Measurements from ENCODE around the gene MOCS1. TPM values are rescaled to one million over a fixed set of nuclear protein-coding genes. Genes with fewer than 3 reads are reported as not detected.
"Not testable (repeated sequence)": the region's sequence is repeated elsewhere in the genome, so short reads cannot be mapped to it uniquely, and the experiment has no call there.

The MOCS1 gene
- total and polyA plus RNA-seq, 4 donors = 14.0 to 39.0 (median 27.5) TPM

- ATAC-seq (ENCODE audit: low FRiP score); H3K36me3 ChIP-seq (ENCODE audit: control insufficient read depth in 1 of 2, insufficient read depth in 2 of 2, low read length in 1 of 2); DNase-seq; intact Hi-C loops (cut with DNase I); H3K27me3 ChIP-seq (ENCODE audit: control insufficient read depth in 1 of 2, insufficient read depth in 2 of 2, low read length in 1 of 2); H3K4me1 ChIP-seq (ENCODE audit: control insufficient read depth in 1 of 2, insufficient read depth in 2 of 2, low read length in 2 of 2); H3K27ac ChIP-seq (ENCODE audit: low read depth in 1 of 2, low read length in 2 of 2); H3K9me3 ChIP-seq (ENCODE audit: control insufficient read depth, low read length); H3K4me3 ChIP-seq (ENCODE audit: low read length in 2 of 2): not testable (repeated sequence)
- WGBS, 2 donors = 95 to 100% methylated on average over 1 of the region's 1 CpG
Measured at GRCh38 chr6:39972717-39973116, 38.5 kb upstream of the MOCS1 start.

GRCh38 chr6:39971131-39971530 is 36.9 kb upstream of the MOCS1 start:
- ATAC-seq (ENCODE audit: low FRiP score); H3K9me3 ChIP-seq (ENCODE audit: control insufficient read depth, low read length); DNase-seq: not testable (repeated sequence)

GRCh38 chr6:39965751-39966150 is 31.5 kb upstream of the MOCS1 start:
- Histone ChIP-seq H3K27me3 (ENCODE audit: control insufficient read depth in 1 of 2, insufficient read depth in 2 of 2, low read length in 1 of 2) (peaks cover 0 to 2% of the 10 kb centered on the region in 2 donors), H3K4me3 (ENCODE audit: low read length in 2 of 2) (no peak overlapping the region), H3K4me1 (ENCODE audit: control insufficient read depth in 1 of 2, insufficient read depth in 2 of 2, low read length in 2 of 2) (no peaks in the 10 kb centered on the region), H3K27ac (ENCODE audit: low read depth in 1 of 2, low read length in 2 of 2) (no peak overlapping the region), H3K9me3 (ENCODE audit: control insufficient read depth, low read length) (no peaks in the 10 kb centered on the region), H3K36me3 (ENCODE audit: control insufficient read depth in 1 of 2, insufficient read depth in 2 of 2, low read length in 1 of 2) (no peaks in the 10 kb centered on the region)
- intact Hi-C loops (cut with DNase I) = no loop called here
- ATAC-seq (ENCODE audit: low FRiP score) (no peak), DNase-seq (no peak)
- 94 to 97% methylated on average over 2 of the region's 2 CpGs for WGBS, 2 donors

More at GRCh38 chr6:39971131-39971530, 36.9 kb upstream of the MOCS1 start:
- H3K4me1 ChIP-seq (ENCODE audit: control insufficient read depth in 1 of 2, insufficient read depth in 2 of 2, low read length in 2 of 2); H3K27me3 ChIP-seq (ENCODE audit: control insufficient read depth in 1 of 2, insufficient read depth in 2 of 2, low read length in 1 of 2); intact Hi-C loops (cut with DNase I); H3K27ac ChIP-seq (ENCODE audit: low read depth in 1 of 2, low read length in 2 of 2); H3K36me3 ChIP-seq (ENCODE audit: control insufficient read depth in 1 of 2, insufficient read depth in 2 of 2, low read length in 1 of 2); H3K4me3 ChIP-seq (ENCODE audit: low read length in 2 of 2): not testable (repeated sequence)
- WGBS, 2 donors = 94% methylated on average over 5 of the region's 5 CpGs

- no peak for ATAC-seq (ENCODE audit: low FRiP score)
- 79 to 84% methylated on average over 2 of the region's 2 CpGs for WGBS, 2 donors
- intact Hi-C loops (cut with DNase I) = no loop called here
Measured at GRCh38 chr6:39964530-39964929, 30.3 kb upstream of the MOCS1 start.

GRCh38 chr6:39964094-39964493 is 29.8 kb upstream of the MOCS1 start:
- no peaks in the 10 kb centered on the region for H3K9me3 ChIP-seq (ENCODE audit: control insufficient read depth, low read length)
- H3K4me1 ChIP-seq (ENCODE audit: control insufficient read depth in 1 of 2, insufficient read depth in 2 of 2, low read length in 2 of 2) = no peaks in the 10 kb centered on the region
- intact Hi-C loops (cut with DNase I) = no loop called here
- no peaks in the 10 kb centered on the region for H3K36me3 ChIP-seq (ENCODE audit: control insufficient read depth in 1 of 2, insufficient read depth in 2 of 2, low read length in 1 of 2)
- no peak overlapping the region for H3K4me3 ChIP-seq (ENCODE audit: low read length in 2 of 2)
- ATAC-seq (ENCODE audit: low FRiP score) = no peak
- no peak for DNase-seq
- peaks cover 0 to 2% of the 10 kb centered on the region in 2 donors for H3K27me3 ChIP-seq (ENCODE audit: control insufficient read depth in 1 of 2, insufficient read depth in 2 of 2, low read length in 1 of 2)
- H3K27ac ChIP-seq (ENCODE audit: low read depth in 1 of 2, low read length in 2 of 2) = no peak overlapping the region
- 70 to 86% methylated on average over 6 of the region's 6 CpGs for WGBS, 2 donors

More at GRCh38 chr6:39964530-39964929, 30.3 kb upstream of the MOCS1 start:
- no peaks in the 10 kb centered on the region for H3K36me3 ChIP-seq (ENCODE audit: control insufficient read depth in 1 of 2, insufficient read depth in 2 of 2, low read length in 1 of 2)
- no peak overlapping the region for H3K27ac ChIP-seq (ENCODE audit: low read depth in 1 of 2, low read length in 2 of 2)
- H3K27me3 ChIP-seq (ENCODE audit: control insufficient read depth in 1 of 2, insufficient read depth in 2 of 2, low read length in 1 of 2) = peaks cover 0 to 2% of the 10 kb centered on the region in 2 donors
- no peaks in the 10 kb centered on the region for H3K4me1 ChIP-seq (ENCODE audit: control insufficient read depth in 1 of 2, insufficient read depth in 2 of 2, low read length in 2 of 2)
- no peak overlapping the region for H3K4me3 ChIP-seq (ENCODE audit: low read length in 2 of 2)
- H3K9me3 ChIP-seq (ENCODE audit: control insufficient read depth, low read length) = no peaks in the 10 kb centered on the region
- DNase-seq = no peak

GRCh38 chr6:39962831-39963230 is 28.6 kb upstream of the MOCS1 start:
- Histone ChIP-seq H3K4me1 (ENCODE audit: control insufficient read depth in 1 of 2, insufficient read depth in 2 of 2, low read length in 2 of 2) (no peaks in the 10 kb centered on the region), H3K9me3 (ENCODE audit: control insufficient read depth, low read length) (no peaks in the 10 kb centered on the region), H3K27me3 (ENCODE audit: control insufficient read depth in 1 of 2, insufficient read depth in 2 of 2, low read length in 1 of 2) (peaks cover 0 to 2% of the 10 kb centered on the region in 2 donors), H3K36me3 (ENCODE audit: control insufficient read depth in 1 of 2, insufficient read depth in 2 of 2, low read length in 1 of 2) (no peaks in the 10 kb centered on the region), H3K27ac (ENCODE audit: low read depth in 1 of 2, low read length in 2 of 2) (no peak overlapping the region), H3K4me3 (ENCODE audit: low read length in 2 of 2) (no peak overlapping the region)
- ATAC-seq (ENCODE audit: low FRiP score) (no peak), DNase-seq (no peak)
- WGBS, 2 donors = 65 to 66% methylated on average over 4 of the region's 4 CpGs
- intact Hi-C loops (cut with DNase I) = no loop called here

GRCh38 chr6:39961178-39961577 is 26.9 kb upstream of the MOCS1 start:
- DNase-seq = no peak
- no peak for ATAC-seq (ENCODE audit: low FRiP score)
- no peaks in the 10 kb centered on the region for H3K4me1 ChIP-seq (ENCODE audit: control insufficient read depth in 1 of 2, insufficient read depth in 2 of 2, low read length in 2 of 2)
- WGBS, 2 donors = 41 to 55% methylated on average over 5 of the region's 5 CpGs
- H3K27ac ChIP-seq (ENCODE audit: low read depth in 1 of 2, low read length in 2 of 2) = no peak overlapping the region
- peaks cover 0 to 2% of the 10 kb centered on the region in 2 donors for H3K27me3 ChIP-seq (ENCODE audit: control insufficient read depth in 1 of 2, insufficient read depth in 2 of 2, low read length in 1 of 2)
- H3K36me3 ChIP-seq (ENCODE audit: control insufficient read depth in 1 of 2, insufficient read depth in 2 of 2, low read length in 1 of 2) = no peaks in the 10 kb centered on the region
- no peaks in the 10 kb centered on the region for H3K9me3 ChIP-seq (ENCODE audit: control insufficient read depth, low read length)
- H3K4me3 ChIP-seq (ENCODE audit: low read length in 2 of 2) = no peak overlapping the region
- intact Hi-C loops (cut with DNase I) = no loop called here

- no peaks in the 10 kb centered on the region for H3K36me3 ChIP-seq (ENCODE audit: control insufficient read depth in 1 of 2, insufficient read depth in 2 of 2, low read length in 1 of 2)
- intact Hi-C loops (cut with DNase I) = no loop called here
- H3K4me1 ChIP-seq (ENCODE audit: control insufficient read depth in 1 of 2, insufficient read depth in 2 of 2, low read length in 2 of 2) = no peaks in the 10 kb centered on the region
- H3K27ac ChIP-seq (ENCODE audit: low read depth in 1 of 2, low read length in 2 of 2) = no peak overlapping the region
- ATAC-seq (ENCODE audit: low FRiP score) (no peak), DNase-seq (no peak)
- H3K9me3 ChIP-seq (ENCODE audit: control insufficient read depth, low read length) = no peaks in the 10 kb centered on the region
- 93 to 97% methylated on average over 2 of the region's 2 CpGs for WGBS, 2 donors
- H3K4me3 ChIP-seq (ENCODE audit: low read length in 2 of 2) = no peak overlapping the region
- peaks cover 0 to under 1% of the 10 kb centered on the region in 2 donors for H3K27me3 ChIP-seq (ENCODE audit: control insufficient read depth in 1 of 2, insufficient read depth in 2 of 2, low read length in 1 of 2)
Measured at GRCh38 chr6:39958947-39959346, 24.7 kb upstream of the MOCS1 start.

- 84 to 85% methylated on average over 4 of the region's 4 CpGs for WGBS, 2 donors
- no peak overlapping the region for H3K4me3 ChIP-seq (ENCODE audit: low read length in 2 of 2)
- no peaks in the 10 kb centered on the region for H3K27me3 ChIP-seq (ENCODE audit: control insufficient read depth in 1 of 2, insufficient read depth in 2 of 2, low read length in 1 of 2)
- H3K36me3 ChIP-seq (ENCODE audit: control insufficient read depth in 1 of 2, insufficient read depth in 2 of 2, low read length in 1 of 2) = no peaks in the 10 kb centered on the region
- no peak for ATAC-seq (ENCODE audit: low FRiP score)
- H3K4me1 ChIP-seq (ENCODE audit: control insufficient read depth in 1 of 2, insufficient read depth in 2 of 2, low read length in 2 of 2) = no peaks in the 10 kb centered on the region
- intact Hi-C loops (cut with DNase I) = no loop called here
- DNase-seq = no peak
- H3K27ac ChIP-seq (ENCODE audit: low read depth in 1 of 2, low read length in 2 of 2) = no peak overlapping the region
- no peaks in the 10 kb centered on the region for H3K9me3 ChIP-seq (ENCODE audit: control insufficient read depth, low read length)
Measured at GRCh38 chr6:39956936-39957335, 22.7 kb upstream of the MOCS1 start.
